Activated CD8-positive, alpha-beta memory T cell treated with anti-CD3 and anti-CD28 coated beads, Interleukin-2, amount 50 U/mL, for 24 hours (primary cell): ENCODE results near the gene AGA.

Source experiments
- DNase-seq: peaks from one replicate; pipeline ENCODE4 v3.0.0-alpha.2; 2020; ENCODE audit errors: extremely low read depth

The AGA gene

DNA sequence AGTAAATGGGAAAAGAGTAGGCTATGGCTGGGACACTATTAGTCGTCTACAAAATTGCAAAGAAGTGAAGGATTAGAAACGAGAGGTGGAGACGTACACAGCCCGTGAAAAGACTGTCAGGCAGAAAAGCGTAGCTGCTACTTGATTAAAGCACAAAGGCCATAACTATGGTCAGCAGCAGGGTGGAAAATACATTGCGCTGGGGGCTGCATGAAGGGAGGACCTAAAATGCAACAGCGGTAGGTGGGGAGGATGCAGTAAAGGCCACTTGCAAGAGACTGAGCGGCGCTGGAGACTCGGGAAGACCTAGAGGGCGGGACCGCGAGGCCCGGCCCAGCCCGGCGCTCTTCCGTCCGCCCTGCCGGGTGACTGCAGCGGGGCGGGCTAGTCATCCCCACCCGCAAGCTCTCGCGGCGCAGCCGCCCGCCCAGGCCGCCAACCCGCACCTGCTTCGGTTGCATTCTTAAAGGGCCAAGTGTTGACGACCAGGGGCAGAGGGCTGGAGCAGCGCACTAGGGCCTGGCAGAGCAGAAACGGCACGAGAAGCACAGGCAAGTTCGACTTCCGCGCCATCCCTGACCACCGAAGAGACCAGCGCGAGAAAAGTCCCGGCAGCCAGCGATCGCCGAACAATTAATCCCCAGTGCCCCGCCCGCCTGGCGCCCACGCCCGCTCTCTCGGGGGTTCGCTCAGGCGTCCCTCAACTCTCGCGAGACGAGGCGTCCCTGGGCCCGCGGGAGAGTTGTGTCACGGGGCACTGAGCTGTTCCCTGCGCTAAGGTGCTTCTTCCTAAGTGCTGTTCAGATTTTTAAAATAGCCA is at the start of gene AGA:
Gene AGA (minus strand): TSS at position 635 of the 820 bp plus-strand sequence. CDS start 62 bp downstream, at position 573.
- DNase-seq = peak; percentile 90

- no peak for DNase-seq
Measured at GRCh38 chr4:177492022-177492421, 49.8 kb upstream of the AGA start.

- DNase-seq = no peak
Measured at GRCh38 chr4:177490769-177491168, 48.5 kb upstream of the AGA start.

DNA sequence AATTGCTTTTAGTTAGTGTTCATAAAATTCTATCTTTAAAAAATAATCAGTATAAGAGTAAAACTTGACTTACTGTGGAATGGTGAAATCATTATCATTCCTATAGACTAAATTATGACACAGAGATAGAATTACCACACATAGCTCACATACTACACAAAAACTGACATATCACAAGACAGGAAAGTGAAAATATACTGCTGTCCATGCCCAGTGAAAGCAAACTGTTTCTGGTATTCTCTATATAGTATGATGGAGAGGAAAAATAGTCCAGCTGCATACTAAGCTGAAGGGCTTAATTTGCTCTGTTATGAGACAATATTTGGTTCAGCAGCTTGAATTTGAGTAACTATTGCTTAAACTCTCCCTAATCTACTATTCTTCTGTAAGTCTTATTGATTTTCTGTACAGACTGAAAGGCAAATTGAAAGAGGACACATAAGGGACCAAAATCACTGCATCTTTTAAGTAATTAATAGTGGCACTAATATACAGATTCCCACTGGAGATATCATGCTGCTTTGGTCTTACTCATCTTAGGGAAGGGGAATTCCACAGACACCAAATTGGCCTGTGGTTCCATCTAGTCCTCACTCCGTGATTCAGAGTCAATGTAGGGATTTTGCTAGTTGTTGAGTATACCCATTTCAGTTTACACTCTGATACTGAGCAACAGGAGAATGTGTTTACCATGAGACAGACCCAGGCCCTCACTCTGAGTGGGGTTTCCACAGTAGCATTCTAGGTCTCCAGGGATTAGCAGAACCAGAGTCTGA is 47.4 kb upstream of the AGA start:
- no peak for DNase-seq

DNA sequence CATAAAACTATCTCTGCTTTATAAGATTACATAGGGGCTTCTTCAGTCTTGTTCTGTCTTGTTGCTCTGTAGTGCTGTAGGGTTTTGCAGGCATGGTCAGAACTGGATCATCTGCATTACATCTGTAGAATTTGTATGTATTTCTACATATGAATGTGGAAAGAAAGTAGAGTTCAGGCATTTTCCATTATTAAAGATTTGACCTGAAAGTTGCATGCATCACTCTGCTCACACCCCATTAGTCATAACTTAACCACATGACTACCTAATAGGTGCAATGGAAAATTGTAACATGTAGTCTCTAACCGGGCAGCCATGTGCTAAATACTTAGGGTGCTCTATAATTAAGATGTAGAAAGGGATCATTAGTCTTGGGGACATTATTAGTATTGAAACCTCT is 45.7 kb upstream of the AGA start:
- no peak for DNase-seq

- DNase-seq = no peak
Measured at GRCh38 chr4:177485528-177485927, 43.3 kb upstream of the AGA start.

DNA sequence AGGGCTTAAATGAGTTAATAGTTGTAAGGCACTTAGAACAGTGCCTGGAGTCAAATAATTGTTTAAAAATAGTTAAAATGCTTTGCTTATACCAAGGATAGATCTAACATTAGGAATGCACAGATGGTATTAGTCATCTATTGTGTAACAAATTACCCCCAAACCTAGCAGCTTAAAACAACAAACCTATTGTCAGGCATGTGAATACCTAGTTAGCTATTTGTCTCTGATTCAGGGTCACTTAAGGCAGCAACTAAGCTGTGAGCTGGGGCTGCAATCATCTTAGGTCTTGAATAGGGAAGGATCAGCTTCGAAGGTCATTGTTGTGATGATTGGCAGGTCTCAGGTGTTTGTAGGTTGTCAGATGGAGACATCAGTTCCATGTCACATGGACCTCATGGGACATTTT is 42.4 kb upstream of the AGA start:
- no peak for DNase-seq

DNA sequence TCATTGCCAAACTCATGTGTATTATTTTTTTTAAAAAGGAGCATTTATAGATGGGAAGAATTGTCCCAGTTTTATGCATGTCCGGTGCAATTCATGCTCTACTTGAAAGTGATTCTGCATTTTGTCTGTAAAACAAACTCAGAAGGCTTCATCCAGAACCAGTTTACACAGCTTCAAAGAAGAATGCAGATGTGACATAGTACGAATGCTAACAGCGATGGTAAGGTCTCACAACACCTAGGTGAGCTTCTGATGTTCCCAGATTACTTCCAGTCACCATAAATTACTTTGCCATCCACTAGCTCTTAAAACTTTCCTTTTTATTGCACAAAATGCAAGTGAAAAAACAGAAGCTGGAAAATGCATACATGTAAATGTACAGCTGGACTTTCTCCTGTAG is 41.5 kb upstream of the AGA start:
- DNase-seq = no peak

DNA sequence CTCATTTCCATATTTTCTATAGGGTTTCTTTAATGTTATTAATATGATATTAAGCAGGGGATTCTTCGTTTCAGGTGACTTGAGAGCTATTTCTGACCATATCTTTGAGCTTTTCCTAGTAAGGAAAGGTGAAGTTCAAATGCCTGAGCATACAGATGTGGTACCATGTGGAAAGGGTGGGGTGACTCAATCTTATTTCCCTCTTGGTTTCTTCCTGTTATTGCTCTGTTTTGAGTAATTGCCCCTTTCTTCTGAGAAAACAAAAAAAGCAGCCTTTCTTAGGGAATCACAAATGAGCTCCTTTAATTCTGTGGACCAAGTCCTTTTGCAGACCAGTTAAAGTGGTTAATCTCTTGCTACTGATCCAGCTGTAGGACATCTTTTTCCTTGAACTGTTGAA is 41.0 kb upstream of the AGA start:
- DNase-seq = no peak

GRCh38 chr4:177482367-177482766 is 40.1 kb upstream of the AGA start:
- no peak for DNase-seq

DNA sequence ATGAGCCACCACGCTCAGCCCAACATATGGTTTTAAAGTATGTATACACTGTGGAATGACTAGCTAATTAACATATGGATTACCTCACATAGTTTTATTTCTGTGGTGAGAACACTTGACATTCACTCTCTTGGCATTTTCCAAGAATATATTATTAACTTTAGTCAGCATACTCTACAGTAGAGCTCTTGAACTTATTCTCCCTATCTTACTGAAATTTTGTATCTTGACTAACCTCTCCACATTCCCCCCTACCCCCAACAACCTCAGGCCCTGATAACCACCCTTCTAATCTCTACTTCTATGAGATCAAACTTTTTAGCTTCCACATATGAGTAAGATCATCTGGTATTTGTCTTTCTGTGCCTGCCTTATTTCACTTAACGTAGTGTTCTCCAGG is 38.6 kb upstream of the AGA start:
- DNase-seq = no peak

DNA sequence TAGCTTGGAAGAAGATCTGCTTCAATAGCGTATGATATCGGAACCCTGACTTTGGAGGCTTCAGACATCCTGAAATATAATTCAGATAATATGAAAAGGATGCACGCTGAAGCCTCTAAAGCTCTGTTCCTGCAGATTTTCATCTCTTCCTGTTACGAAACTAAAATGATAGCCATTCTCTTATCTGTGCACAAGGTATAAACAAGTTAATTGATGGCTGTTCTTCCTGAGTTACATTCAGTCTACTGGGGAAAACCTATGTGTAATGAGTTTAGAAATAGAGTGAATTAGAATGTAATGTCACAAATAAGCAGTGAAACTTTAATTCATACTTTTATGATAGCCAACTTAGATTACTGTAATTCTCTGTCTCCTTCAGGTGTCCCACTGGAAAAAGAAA is 36.8 kb upstream of the AGA start:
- no peak for DNase-seq

GRCh38 chr4:177478496-177478895 is 36.3 kb upstream of the AGA start:
- DNase-seq = no peak

GRCh38 chr4:177473991-177474390 is 31.8 kb upstream of the AGA start:
- no peak for DNase-seq

GRCh38 chr4:177464026-177464425 is 21.8 kb upstream of the AGA start:
- no peak for DNase-seq

DNA sequence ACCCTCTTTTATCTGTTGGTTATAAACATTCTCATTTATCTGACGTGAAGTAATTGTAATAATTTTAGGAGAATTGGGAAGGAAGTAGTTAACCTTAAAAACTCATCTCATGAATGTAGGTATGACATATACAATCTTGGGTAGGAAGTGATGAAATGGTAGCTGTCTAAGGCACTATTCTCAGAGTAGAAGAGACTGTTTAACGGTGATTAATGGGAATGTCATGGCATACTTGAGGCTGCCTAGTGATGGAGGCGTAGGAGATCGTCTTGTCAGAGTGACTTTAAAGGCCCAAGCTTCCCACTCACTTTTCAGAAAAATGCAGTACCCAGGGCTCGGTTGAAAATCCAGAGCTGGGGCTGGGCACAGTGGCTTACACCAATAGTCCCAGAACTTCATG is 19.4 kb upstream of the AGA start:
- DNase-seq = no peak

DNA sequence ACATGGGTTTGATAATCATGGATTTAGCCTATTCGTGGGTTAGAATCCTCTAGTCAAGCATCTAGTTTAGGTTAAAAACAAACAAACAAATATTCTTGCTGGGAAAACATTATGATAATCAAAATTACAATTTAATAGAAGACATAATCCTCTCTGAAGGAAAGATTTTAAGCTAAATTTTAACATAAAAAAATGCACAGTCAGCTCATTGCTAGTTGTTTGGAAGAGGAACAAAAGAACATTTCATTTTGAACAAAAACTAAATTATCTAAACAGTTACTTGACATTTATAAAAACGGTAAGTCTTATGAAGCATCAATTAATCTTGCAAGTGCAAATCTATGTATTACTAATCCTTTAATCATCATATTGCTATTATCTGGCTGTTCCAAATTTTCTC is 18.2 kb upstream of the AGA start:
- DNase-seq = no peak

DNA sequence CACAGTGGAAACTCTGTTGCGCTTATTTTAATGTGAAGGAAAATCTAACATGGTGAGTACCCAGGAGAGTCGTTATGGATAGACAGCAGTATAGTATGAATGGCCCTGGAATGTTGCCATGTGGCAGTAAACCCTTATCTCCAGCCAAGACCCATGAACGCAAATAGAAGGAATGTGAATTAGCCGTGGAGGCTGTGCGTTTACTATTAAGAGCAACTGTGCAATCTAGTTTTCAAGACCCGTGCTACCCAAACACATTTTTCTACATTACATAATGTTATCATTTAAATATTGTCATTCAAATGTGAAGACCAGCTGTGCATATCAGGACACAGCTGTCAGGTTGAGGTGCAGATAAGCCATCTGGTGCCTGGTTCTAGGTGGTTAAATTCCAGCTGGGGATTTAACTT is 13.3 kb upstream of the AGA start:
- no peak for DNase-seq

DNA sequence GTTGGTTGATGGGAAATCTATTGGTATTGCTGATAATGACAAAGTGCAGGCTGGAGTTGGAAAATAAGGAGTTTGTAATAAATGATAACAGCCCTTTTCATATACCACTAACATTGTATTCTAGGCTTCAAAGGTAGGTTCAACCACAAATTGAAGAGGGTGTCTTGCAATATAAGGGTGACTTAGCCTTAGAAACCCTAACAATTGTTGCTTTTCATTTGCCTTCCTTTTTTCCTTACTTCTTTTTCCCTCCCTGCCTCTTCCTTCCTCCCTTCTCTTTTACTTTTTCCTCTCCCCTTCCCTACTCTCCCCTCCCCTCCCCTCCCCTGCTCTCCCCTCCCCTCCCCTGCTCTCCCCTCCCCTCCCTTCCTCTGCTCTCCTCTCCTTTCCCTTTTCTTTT is 10.9 kb upstream of the AGA start:
- no peak for DNase-seq

DNA sequence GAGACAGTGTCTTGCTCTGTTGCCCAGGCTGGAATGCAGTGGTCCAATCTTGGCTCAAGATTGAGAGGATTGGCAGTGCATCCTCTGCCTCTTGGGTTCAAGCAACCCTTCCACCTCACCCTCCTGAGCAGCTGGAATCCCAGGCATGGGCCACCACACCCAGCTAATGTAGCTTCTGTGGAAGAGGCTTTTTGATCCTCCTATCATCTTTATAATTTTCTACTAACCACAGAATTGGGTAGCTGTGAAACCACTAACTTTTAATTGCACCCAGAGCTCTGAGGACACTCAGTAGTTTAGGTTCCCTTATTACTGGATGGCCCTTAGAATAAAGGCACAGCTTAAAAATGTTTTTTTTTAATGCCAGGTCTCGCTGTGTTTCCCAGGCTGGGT is 8.9 kb upstream of the AGA start:
- no peak for DNase-seq

DNA sequence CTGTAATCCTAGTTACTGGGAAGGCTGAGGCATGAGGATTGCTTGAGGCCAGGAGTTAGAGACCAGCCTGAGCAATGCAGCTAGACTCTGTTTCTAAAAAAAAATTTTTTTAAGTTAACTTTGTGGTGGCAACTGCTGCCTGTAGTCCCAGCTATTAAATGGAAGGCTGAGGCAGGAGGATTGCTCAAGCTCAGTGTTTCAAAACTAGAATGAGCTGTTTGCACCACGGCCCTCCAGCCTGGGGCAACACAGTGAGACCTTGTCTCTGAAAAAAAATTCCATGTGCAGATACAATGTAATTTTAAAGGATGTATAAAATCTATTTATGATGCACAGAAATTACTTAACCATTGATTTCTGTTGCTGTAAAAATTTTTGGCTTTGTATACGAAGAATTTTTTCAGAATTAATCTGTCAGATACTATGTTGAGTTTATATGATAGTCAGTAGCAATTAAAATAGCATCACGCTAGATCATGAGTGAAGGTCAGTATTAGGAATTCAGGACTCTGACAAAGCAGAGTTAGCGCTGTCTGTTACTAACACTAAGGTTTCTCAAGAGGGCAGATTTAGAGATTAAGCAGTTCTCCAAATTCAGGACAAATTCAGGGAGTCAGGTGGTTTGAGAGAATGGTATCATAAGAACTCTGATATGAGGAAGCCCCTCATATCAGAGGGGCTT is 8.3 kb upstream of the AGA start:
- no peak for DNase-seq

- no peak for DNase-seq
Measured at GRCh38 chr4:177448850-177449249, 6.6 kb upstream of the AGA start.
